HG02678 (cell line): Measurements from ENCODE around the gene HS6ST1.
"Not testable (repeated sequence)": the region's sequence is repeated elsewhere in the genome, so short reads cannot be mapped to it uniquely, and the experiment has no call there.

Source experiments
- ATAC-seq: cut with Tn5 transposase; IDR thresholded peaks from one replicate; pipeline ENCODE4 v1.9.1; 2021; ENCODE audit warnings: mild to moderate bottlenecking, moderate library complexity; ENCODE audit not compliant: unreplicated experiment

Gene HS6ST1

DNA sequence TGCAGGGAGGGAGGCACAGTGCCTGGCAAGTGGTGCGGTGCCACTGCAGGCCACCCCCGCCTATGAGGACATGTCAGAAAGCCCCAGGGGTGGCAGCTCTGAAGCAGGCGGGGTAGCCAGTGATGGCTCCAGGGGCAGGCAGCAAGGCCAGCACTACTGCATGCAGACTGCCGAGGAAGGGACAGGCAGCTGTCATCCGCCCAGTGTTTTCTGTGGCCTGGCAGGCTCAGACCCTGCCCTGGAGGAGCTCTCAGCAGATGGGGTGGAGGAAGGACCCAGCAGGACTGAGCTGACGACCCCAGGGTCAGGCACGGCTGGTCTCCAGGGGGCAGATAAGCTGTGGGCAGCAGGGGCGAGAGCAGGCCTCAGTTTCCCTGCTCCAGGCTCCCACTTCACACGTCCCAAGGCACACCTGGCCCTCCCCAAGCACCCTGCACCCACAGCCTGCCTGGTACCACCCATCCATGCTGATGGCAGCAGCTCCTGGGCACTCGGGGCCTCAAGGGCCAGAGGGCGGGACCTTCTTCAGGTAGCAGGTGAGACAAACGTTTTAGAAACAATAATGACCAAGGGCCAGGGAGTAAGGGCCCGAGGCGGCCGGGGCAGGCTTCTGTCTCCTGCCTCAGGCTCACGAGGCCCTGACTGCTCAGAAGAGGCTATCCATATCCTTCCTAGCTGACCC, 48.5 kb downstream of the HS6ST1 start:
- ATAC-seq, result no peak

DNA sequence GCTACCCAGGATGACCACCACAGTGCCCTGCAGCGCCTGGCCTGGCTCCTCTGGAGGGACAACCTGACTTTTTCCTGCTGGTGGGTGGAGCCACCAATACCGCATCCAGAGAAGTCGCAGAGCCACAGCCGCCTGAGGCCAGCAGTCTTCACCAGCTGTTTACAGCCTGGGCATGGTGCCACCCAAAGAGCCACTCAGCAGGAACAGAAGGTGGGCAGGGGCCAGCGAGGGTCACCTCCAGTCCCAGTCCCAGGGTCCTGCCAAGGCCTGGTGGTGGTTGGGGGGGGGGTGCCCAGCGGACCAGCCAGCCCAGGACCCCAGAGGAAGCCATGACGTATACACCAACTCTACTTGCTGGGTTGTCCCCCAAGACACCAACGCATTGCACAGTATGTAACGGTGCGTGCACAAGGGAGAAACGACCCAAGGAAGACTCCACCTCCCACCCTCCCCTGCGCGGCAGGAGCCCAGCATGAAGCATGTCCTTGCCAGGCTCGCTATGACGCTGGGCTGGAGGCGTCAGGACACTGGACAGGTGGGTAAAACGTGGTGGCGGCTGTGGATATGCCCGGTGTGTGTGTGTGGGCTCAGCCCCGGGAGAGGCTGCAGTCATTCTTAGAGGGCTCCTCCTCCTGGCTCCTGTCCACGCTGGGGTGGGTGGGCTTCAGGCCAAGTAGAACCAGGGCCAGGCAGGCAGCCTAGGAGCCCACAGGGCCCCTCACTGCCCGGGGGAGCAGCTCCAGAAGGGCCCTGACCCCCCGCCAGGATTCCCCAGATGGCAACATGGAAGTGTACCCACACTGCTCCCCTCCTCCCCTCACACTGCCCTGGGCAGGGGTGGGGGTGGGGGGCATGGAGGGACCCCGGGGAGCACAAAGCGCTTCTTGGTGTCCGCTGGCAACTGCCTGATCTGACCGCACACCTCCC, 49.3 kb downstream of the HS6ST1 start:
- ATAC-seq, result no peak

DNA sequence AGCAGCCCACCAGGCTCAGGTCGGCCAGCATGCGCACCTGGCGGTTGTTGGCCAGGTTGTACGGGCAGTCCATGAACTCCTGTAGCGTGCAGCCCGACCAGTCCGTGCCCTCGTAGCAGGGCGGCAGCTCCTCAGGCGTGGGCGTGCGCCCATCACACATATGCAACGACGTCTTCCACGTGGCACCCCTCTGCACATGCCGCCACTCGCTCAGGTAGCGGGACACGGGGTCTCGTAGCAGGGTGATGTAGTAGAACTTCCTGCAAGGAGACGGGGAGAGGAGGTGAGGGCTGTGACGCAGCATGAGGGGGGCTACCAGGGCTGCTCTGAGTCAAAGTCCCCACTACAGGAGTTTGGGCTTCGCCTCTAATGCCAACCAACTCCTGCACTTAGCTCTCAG, 50.1 kb downstream of the HS6ST1 start:
- not testable (repeated sequence) for ATAC-seq

DNA sequence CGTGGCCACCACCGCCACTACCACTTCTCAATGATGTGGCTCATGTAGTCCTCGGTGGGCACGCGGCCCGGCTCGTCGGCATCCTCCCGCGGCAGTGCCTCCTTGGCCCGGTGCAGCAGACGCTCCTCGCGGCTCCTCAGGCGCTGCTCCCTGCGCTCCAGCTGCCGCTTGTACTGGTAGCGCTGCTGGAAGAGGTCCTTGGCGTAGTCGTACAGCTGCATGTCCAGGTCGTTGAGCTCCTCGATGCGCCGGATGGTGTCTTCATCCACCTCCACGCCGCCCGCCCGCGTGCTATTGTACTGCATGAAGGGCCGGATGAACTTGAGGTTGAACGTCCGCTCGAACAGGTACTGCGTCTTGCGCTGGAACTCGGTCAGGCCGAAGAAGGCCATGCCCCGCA, 50.5 kb downstream of the HS6ST1 start:
- ATAC-seq, result not testable (repeated sequence)

DNA sequence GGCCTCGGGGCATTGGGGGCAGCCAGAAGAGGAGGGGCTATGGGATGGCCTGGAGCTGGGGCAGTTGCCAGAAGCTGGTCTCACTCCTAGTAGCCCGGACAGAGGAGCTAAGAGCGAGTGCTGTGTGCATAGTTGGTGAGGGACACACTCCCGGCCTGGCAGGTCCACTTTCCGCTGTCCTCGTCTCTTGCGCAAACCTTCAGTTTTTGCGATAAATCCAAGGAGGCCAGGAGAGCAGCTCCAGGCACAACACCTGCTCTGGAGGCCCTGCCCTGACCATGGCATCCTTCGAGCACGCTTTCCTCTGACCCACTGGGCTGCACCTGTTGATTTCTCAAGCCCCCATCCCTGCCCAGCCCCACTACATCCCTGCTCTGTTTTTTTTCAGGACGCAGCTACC, 51.0 kb downstream of the HS6ST1 start:
- not testable (repeated sequence) for ATAC-seq

DNA sequence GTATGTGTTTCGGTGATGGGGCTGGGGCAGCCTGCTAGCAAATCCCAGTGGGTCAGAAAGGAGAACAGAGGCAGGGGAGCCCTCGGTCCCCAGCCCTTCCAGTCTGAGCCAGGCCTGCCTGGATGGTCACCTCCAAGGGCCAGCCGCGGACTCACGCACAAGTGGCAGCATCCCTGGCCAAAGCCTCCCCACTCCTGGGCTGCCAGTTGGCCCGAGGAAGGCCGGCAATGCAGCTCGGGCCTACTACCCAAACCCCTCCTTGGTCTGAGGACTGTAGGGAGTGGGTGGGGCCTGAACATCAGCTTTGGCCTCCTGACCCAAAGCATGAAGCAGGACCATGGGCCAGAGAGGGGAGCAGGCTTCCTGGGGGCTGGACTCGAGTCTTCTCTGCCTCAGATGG, 51.5 kb downstream of the HS6ST1 start:
- not testable (repeated sequence) for ATAC-seq

DNA sequence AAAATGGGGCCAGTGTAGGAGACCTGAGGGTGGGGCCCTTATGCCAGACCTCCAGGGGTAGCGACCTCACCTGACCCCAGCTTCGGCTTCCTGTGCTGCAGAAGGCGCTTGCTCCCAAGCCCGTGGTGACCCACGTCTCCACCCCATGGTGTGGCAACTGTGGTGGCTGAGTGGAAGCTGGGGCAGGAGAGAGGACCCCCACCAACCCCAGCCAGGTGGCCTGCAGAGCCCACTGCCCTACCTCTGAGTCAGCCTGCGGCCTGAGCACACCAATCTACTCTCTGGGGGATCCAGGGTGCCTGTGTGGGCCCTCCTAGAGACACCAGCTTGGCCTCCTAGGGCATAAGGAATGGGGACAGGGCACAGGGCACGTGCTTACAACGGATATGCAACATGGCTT, 52.2 kb downstream of the HS6ST1 start:
- ATAC-seq, result not testable (repeated sequence)

DNA sequence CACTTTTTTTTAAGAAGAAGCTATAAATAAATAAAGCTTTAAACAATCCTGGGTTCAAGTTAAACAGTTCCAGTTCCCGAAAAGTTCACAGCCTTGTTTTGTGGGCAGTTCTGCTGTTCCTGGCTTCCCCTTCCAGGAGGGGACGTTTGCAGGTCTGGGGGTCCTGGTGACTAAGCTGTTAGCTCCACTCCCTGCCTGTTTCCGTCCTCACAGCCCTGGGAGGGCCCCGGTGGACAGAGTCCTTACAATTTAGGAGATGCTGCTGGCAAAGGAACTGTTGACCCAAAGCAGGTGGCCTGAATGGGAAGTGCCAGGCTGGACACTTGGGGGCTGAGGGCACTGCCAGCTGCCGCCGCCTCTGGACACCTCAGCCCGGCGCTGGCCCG, 53.1 kb downstream of the HS6ST1 start:
- not testable (repeated sequence) for ATAC-seq

DNA sequence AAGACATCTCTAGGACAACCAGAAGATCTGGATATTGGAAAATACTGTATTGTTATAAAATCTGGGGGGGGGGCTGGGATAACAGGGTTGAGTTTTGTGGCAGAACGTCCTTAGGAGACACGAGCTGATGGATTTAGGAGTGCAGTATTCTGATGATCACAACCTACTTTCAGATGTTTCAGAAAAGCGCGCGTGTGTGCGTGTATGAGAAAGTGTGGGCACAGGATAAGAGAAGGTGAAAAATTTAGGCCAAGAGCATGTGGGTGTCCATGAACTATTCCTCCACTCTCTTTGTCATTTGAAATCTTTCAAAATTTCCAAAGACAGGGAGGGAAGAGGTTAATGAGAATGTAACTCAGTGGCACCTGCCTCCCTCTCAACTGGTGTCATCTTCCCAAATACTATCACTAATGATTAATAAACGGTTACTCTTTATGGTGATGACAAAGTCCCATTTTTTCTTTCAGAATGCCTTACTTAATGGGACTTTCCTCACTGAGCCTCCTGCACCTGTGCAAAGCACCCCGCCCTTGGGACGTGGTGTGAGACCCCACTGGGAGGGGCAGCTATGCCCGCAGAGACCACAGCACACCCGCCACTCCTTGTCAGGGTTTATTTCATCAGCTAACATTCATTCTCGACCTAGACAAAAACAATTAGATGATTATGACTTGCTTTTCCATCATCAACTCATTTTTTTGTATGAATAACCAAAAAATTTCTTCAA, 53.6 kb downstream of the HS6ST1 start:
- no peak for ATAC-seq

DNA sequence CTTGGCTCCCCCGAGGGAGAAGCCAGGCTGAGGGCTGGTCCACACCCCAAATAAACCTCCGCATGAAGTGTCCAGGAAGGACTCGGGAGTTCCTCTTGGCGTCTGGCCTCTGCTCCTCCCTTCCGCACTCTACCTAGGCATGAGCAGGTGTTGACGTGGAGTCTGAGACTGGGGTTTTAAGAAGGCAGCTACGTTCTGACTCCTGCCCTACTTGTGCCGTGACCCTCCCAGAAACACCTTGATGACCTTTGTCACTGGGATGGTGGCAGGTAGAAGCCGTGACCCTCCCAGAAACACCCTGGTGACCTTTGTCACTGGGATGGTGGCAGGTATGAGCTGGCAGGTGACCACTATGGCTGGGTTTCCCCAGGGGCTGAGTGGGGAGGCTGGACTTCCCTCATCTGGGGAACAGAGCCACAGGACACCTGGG, 54.8 kb downstream of the HS6ST1 start:
- ATAC-seq, result no peak

DNA sequence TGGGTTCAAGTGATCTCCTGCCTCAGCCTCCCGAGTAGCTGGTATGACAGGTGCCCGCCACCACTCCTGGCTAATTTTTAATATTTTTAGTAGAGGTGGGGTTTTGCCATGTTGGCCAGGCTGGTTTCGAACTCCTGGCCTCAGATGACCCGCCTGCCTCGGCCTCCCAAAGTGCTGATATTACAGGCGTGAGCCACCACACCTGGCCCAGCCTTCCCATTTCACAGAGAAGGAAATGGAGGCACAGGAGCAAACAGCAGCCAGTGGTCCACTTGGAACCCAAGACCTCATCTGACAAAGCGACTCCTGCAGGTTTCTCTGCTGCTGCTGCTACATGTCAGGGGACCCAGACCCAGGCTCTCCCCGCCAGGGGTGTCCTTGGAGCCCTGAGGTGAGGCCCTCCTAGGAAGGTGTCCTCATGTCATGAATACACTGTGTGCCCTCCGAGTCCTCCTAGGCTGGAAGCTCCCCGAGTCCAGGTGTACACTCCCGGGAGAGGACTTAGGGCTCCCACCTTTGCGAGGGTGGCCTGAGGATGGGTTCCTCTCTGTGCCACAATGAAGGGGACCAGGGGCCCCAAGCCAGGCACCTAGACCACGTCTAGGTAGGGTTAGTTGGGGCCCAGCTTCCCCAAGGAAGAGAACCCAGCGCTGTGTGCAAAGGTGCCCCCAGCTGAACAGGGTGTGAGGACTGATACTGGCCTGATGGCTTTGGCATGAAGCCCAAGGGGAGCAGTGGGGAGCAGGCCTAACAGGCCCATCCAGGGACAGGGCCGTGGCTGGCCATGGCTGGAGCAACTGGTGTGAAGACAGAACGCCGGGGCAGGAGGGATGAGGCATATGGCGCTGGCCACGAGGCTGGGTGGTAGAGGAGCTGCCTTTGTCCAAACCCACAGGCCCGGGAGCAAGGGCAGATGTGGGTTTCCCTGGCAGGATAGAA, 56.1 kb downstream of the HS6ST1 start:
- no peak for ATAC-seq

DNA sequence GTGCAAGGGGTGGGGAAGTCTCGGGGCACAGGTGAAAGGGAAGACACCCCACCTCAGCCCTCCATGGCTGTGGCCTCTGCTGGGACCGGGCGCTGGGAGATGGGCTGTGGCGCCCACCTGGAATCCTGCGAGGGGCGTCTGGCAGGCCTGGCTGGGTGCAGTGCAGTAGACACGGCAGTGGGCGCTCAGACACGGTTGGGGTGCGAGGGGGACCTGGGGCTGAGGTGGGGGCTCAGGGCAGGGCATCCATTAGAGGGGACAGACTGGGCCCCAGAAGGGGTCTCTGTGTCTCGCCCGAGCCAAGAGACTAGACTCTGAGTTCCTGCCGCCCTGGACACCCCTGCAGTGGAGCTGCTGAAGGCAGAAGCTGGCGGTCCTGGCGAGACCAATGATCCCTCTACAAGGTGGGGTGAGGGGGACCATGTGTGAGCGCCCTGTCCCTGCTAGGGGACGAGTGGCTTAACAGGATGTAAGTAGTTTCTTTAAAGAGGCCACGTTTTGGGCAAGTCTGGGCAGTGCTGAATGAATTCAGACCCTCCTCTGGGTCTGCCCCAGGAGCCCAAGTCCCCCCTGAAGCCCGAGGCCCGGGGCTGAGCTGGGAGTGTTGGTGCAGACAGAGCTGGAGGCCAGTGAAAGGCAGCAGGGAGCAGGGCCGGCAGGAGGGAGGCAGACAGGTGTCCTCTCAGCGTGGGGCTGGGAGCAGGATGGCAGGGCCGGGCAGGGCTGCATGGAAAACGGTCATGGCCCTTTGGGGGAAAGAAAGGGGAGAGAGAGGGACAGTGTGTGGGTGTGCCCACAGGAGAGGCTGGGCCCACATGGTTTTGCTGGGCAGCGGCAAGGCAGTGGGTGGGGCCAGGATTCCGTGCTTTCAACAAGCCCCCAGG, 57.2 kb downstream of the HS6ST1 start:
- ATAC-seq, result no peak

DNA sequence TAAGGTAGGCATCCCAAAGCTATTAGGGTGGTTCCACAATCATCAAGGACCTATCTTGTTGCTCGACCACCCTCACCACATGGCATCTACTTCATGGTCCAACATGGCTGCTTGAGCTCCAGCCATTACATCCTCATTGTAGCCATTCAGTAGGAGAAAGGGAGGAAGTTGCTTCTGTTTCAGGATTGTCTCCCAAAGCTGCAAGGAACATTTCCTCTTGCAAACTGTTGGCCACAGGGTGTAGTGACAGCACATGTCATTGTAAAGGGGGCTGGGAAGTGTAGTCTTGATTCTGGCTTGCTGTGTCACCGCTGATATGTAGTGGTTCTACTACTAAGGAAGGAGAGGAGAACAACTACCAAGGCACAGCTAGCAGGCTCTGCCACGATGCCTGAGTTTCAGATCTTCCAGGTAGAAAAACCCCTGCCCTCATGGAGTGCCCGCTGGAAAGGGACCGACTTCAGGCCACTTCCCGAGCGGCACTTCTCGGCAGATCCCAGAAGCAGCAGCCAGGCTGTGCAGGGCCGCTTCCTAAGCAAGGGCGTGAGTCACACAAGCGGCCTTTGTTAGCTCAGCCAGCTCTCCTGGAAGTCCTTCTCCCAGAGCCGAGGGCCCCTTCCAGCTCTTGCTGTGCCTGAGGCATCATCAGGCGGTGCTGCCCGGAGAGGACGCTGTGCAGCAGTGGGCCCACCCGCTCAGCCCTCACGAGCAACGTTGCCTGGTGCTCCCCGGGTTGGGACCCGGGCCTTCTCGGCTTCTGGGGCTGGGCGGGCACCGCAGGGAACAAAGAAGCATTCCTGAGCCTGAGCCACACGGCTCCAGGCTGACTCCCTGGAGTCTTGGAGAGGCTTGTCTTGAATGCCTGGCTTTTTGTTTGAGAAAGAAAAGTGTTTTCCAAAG, 58.2 kb downstream of the HS6ST1 start:
- ATAC-seq, result no peak

DNA sequence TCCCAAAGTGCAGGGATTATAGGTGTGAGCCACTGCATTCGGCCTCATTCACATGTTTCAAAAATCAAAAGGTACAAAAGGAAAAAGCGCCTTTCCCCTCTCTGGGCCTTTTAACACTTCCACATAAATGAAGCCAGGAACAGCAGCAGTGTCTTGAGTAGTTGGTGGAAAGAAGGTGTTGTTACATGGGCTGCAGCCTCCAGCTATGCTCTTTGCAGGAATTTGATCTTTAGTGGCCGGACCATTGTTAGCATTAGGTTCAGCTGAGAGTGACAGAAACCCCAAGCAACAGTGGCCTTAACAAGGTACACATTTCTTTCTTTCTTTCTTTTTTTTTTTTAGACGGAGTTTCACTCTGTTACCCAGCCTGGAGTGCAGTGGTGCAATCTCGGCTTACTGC, 59.1 kb downstream of the HS6ST1 start:
- ATAC-seq, result no peak

DNA sequence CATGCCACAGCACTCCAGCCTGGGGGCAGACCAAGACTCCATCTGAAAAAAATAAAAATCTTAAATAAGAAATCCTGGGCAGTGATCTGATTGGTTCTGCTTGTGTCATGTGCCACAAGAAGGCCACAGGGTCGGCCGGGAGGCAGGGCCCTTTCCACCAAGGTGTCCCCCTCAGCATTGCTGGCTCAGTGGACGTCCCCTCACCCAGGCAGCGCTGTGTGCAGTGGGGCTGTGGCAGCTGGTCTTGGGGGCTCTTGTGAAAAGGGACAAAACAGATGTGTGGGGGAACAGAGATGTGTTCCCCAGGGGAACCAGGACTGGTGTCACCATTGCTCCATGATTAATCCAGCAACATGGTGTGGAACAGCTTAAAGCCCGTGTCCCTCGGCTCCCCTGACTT, 60.5 kb downstream of the HS6ST1 start:
- no peak for ATAC-seq

DNA sequence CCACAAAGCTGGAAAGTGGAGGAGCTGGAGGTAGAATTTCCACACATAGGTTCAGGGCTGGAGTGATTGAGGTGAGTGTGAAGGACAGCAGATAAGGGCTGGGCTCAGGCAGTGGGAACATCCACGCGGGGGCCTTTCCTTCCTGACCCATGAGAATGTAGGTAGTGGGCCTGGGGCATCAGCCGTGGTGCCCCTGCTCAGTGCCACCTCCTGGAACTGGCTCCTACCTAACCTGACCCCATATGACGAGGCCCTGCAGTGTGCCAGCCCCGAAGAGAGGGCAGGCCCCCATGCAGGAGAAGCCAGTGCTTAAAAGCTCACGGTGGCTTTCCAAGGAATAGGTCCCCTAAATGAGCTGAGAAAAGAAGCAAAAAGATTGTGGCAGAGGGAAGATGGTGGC, 66.2 kb downstream of the HS6ST1 start:
- ATAC-seq, result no peak

DNA sequence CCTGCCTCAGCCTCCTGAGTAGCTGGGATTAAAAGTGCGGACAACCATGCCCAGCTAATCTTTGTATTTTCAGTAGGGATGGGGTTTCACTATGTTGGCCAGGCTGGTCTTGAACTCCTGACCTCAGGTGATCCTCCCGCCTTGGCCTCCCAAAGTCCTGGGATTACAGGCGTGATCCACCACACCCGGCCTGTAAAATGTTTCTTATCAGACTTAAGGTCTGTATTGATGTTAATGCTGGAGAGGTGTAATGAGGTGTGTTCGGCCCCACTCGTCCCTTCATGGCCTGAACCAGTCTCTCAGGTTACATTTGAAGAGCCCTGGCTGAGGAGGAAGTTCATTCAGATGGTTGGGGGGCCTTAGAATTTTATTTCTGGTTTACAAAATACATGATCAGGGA, 66.6 kb downstream of the HS6ST1 start:
- not testable (repeated sequence) for ATAC-seq

DNA sequence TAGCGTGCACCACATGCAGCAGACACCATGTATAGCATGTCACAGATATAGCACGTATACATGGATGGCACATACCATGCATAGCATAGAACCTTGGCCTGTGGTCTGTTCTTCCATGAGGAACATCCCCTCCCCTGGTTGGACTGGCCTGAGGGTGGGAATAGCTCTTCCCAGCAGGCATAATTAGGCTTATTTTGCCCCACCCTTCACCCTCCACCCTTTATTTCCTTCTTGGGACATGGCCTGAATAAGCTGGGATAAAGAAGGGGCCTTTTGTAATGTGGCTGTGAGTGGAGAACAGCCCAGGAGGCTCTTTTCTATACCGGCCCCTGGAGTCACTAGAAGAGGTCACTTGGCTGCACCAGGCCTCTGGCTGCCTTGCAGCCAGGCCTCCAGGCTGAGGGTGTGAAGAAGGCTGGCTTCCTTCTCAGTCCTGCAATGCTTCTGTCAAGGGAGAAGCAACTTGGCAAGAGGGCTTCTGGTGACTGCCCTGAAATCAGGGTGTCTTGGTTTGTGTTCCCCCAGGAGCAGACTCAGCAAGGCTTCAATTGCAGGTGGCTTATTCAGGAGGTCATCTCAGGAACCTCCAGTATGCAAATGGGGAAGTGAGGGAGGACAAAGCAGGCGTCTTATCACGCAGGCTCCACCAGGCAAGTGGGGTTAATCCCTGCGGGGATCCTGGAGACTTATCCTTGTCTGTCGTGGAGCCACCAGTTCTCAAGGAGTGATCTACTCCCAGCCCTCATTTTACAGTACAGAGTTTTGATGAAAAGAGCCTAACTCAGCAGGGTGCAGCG, 68.2 kb downstream of the HS6ST1 start:
- no peak for ATAC-seq
